HepG2 (cell line): ENCODE data around the gene TRDMT1. TPM values are rescaled to one million over a fixed set of nuclear protein-coding genes. Genes with fewer than 3 reads are reported as not detected.

Experiments used
- MTF2 ChIP-seq: sonication (generic); formaldehyde crosslinking; IDR thresholded peaks from 2 replicates; pipeline ENCODE4 v1.5.0; 2020; ENCODE audit warnings: missing genetic modification reagents, borderline replicate concordance
- RAD51 ChIP-seq: fragments of 450-650 bp; IDR thresholded peaks from 2 replicates; pipeline ENCODE4 v1.6.1; 2016; ENCODE audit warnings: borderline replicate concordance
- polyA plus RNA-seq, 8 experiments: library from polyadenylated mRNA; depleted of rRNA in 3 of 8; stranded (reverse) in 7 of 8; unstranded in 1 of 8; fragments of >200 nt; fragmentation: Illumina TruSeq in 4 of 8; extraction: Trizol in 4 of 8; gene quantifications; 2 replicates each; pipeline versions ENCODE4 v1.2.1 to v1.2.3, GENCODE V29; 2011 to 2016; ENCODE audit warnings: low read depth in 4 of 8, missing spikeins in 1 of 8, mixed read lengths in 1 of 8; ENCODE audit not compliant: insufficient read depth in 1 of 8
- total RNA-seq, 5 experiments: library from RNA; depleted of rRNA; stranded (reverse); fragments of >200 nt; fragmentation: Illumina TruSeq; extraction: Trizol; gene quantifications; 2 replicates each; pipeline ENCODE4 v1.2.3, GENCODE V29; 2016; ENCODE audit warnings: low read depth in 1 of 5
- TF ChIP-seq, protein P1 (sequence below): sonication (generic); formaldehyde crosslinking; IDR thresholded peaks from 2 replicates; pipeline ENCODE4 v1.5.1; 2020; ENCODE audit warnings: mild to moderate bottlenecking, missing genetic modification reagents, moderate library complexity
- TF ChIP-seq, protein P2 (sequence below): sonication (generic); formaldehyde crosslinking; IDR thresholded peaks from 2 replicates; pipeline ENCODE4 v1.4.0; 2020; ENCODE audit warnings: missing genetic modification reagents, borderline replicate concordance
- TF ChIP-seq, protein P3 (sequence below): sonication (generic); formaldehyde crosslinking; IDR thresholded peaks from 2 replicates; pipeline ENCODE4 v1.4.0; 2020; ENCODE audit warnings: mild to moderate bottlenecking, missing genetic modification reagents, borderline replicate concordance
- TF ChIP-seq, protein P4 (sequence below): fragments of 450-650 bp; IDR thresholded peaks from 2 replicates; pipeline ENCODE4 v1.6.1; 2017; ENCODE audit warnings: mild to moderate bottlenecking
- TF ChIP-seq, protein P5 (sequence below): sonication (generic); formaldehyde crosslinking; IDR thresholded peaks from 2 replicates; pipeline ENCODE4 v1.4.0; 2020; ENCODE audit warnings: missing genetic modification reagents, borderline replicate concordance

The TRDMT1 gene
- total and polyA plus RNA-seq, 2 of the 13 experiments (the other 11 are each of a cell fraction or from before 2014, with no cell fraction given), result 2.0 to 3.0 TPM

DNA sequence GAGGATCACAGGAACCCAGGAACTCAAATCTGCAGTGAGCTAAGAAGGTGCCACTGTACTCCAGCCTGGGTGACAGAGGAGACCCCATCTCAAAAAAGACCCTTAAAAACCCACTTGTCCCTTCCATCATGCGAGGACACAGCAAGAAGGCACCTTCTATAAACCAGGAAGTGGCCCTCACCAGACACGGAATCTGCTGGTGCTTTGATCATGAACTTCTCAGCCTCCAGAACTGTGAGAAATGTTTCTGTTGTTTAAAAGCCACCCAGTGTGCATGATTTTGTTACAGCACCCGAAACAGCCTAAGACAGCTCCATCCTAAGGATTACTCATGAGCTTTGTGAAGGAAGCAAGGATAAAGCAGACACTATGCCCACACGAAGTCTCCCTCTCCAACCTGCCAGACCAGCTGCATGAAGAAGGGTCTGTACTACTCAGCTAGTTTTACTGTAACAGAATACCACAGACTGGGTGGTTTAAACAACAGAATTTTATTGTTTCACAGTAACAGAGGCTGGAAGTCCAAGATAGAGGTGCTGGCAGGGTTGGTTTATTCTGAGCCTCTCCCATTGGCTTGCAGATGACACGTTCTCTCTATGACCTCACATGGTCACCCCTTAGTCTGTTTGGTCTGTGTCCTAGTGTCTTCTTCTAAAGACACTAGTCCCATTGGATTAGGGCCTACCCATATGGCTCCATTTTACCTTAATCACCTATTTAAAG is 40.3 kb upstream of the TRDMT1 start (continued):
- TF ChIP-seq, protein P1, sequence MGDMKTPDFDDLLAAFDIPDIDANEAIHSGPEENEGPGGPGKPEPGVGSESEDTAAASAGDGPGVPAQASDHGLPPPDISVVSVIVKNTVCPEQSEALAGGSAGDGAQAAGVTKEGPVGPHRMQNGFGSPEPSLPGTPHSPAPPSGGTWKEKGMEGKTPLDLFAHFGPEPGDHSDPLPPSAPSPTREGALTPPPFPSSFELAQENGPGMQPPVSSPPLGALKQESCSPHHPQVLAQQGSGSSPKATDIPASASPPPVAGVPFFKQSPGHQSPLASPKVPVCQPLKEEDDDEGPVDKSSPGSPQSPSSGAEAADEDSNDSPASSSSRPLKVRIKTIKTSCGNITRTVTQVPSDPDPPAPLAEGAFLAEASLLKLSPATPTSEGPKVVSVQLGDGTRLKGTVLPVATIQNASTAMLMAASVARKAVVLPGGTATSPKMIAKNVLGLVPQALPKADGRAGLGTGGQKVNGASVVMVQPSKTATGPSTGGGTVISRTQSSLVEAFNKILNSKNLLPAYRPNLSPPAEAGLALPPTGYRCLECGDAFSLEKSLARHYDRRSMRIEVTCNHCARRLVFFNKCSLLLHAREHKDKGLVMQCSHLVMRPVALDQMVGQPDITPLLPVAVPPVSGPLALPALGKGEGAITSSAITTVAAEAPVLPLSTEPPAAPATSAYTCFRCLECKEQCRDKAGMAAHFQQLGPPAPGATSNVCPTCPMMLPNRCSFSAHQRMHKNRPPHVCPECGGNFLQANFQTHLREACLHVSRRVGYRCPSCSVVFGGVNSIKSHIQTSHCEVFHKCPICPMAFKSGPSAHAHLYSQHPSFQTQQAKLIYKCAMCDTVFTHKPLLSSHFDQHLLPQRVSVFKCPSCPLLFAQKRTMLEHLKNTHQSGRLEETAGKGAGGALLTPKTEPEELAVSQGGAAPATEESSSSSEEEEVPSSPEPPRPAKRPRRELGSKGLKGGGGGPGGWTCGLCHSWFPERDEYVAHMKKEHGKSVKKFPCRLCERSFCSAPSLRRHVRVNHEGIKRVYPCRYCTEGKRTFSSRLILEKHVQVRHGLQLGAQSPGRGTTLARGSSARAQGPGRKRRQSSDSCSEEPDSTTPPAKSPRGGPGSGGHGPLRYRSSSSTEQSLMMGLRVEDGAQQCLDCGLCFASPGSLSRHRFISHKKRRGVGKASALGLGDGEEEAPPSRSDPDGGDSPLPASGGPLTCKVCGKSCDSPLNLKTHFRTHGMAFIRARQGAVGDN, result no peak
- TF ChIP-seq, protein P2, sequence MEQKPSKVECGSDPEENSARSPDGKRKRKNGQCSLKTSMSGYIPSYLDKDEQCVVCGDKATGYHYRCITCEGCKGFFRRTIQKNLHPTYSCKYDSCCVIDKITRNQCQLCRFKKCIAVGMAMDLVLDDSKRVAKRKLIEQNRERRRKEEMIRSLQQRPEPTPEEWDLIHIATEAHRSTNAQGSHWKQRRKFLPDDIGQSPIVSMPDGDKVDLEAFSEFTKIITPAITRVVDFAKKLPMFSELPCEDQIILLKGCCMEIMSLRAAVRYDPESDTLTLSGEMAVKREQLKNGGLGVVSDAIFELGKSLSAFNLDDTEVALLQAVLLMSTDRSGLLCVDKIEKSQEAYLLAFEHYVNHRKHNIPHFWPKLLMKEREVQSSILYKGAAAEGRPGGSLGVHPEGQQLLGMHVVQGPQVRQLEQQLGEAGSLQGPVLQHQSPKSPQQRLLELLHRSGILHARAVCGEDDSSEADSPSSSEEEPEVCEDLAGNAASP (CRISPR knock-in tag), result no peak
- TF ChIP-seq, protein P3, sequence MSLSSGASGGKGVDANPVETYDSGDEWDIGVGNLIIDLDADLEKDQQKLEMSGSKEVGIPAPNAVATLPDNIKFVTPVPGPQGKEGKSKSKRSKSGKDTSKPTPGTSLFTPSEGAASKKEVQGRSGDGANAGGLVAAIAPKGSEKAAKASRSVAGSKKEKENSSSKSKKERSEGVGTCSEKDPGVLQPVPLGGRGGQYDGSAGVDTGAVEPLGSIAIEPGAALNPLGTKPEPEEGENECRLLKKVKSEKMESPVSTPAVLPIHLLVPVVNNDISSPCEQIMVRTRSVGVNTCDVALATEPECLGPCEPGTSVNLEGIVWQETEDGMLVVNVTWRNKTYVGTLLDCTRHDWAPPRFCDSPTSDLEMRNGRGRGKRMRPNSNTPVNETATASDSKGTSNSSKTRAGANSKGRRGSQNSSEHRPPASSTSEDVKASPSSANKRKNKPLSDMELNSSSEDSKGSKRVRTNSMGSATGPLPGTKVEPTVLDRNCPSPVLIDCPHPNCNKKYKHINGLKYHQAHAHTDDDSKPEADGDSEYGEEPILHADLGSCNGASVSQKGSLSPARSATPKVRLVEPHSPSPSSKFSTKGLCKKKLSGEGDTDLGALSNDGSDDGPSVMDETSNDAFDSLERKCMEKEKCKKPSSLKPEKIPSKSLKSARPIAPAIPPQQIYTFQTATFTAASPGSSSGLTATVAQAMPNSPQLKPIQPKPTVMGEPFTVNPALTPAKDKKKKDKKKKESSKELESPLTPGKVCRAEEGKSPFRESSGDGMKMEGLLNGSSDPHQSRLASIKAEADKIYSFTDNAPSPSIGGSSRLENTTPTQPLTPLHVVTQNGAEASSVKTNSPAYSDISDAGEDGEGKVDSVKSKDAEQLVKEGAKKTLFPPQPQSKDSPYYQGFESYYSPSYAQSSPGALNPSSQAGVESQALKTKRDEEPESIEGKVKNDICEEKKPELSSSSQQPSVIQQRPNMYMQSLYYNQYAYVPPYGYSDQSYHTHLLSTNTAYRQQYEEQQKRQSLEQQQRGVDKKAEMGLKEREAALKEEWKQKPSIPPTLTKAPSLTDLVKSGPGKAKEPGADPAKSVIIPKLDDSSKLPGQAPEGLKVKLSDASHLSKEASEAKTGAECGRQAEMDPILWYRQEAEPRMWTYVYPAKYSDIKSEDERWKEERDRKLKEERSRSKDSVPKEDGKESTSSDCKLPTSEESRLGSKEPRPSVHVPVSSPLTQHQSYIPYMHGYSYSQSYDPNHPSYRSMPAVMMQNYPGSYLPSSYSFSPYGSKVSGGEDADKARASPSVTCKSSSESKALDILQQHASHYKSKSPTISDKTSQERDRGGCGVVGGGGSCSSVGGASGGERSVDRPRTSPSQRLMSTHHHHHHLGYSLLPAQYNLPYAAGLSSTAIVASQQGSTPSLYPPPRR (CRISPR knock-in tag), result no peak
- TF ChIP-seq, protein P4, sequence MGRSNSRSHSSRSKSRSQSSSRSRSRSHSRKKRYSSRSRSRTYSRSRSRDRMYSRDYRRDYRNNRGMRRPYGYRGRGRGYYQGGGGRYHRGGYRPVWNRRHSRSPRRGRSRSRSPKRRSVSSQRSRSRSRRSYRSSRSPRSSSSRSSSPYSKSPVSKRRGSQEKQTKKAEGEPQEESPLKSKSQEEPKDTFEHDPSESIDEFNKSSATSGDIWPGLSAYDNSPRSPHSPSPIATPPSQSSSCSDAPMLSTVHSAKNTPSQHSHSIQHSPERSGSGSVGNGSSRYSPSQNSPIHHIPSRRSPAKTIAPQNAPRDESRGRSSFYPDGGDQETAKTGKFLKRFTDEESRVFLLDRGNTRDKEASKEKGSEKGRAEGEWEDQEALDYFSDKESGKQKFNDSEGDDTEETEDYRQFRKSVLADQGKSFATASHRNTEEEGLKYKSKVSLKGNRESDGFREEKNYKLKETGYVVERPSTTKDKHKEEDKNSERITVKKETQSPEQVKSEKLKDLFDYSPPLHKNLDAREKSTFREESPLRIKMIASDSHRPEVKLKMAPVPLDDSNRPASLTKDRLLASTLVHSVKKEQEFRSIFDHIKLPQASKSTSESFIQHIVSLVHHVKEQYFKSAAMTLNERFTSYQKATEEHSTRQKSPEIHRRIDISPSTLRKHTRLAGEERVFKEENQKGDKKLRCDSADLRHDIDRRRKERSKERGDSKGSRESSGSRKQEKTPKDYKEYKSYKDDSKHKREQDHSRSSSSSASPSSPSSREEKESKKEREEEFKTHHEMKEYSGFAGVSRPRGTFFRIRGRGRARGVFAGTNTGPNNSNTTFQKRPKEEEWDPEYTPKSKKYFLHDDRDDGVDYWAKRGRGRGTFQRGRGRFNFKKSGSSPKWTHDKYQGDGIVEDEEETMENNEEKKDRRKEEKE, result no peak
- TF ChIP-seq RAD51, result no peak
- TF ChIP-seq MTF2 (CRISPR knock-in tag), result no peak
- TF ChIP-seq, protein P5, sequence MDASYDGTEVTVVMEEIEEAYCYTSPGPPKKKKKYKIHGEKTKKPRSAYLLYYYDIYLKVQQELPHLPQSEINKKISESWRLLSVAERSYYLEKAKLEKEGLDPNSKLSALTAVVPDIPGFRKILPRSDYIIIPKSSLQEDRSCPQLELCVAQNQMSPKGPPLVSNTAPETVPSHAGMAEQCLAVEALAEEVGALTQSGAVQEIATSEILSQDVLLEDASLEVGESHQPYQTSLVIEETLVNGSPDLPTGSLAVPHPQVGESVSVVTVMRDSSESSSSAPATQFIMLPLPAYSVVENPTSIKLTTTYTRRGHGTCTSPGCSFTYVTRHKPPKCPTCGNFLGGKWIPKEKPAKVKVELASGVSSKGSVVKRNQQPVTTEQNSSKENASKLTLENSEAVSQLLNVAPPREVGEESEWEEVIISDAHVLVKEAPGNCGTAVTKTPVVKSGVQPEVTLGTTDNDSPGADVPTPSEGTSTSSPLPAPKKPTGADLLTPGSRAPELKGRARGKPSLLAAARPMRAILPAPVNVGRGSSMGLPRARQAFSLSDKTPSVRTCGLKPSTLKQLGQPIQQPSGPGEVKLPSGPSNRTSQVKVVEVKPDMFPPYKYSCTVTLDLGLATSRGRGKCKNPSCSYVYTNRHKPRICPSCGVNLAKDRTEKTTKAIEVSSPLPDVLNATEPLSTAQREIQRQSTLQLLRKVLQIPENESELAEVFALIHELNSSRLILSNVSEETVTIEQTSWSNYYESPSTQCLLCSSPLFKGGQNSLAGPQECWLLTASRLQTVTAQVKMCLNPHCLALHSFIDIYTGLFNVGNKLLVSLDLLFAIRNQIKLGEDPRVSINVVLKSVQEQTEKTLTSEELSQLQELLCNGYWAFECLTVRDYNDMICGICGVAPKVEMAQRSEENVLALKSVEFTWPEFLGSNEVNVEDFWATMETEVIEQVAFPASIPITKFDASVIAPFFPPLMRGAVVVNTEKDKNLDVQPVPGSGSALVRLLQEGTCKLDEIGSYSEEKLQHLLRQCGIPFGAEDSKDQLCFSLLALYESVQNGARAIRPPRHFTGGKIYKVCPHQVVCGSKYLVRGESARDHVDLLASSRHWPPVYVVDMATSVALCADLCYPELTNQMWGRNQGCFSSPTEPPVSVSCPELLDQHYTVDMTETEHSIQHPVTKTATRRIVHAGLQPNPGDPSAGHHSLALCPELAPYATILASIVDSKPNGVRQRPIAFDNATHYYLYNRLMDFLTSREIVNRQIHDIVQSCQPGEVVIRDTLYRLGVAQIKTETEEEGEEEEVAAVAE (CRISPR knock-in tag), result no peak
- TF ChIP-seq, all 625 proteins: peak for 0
